HepG2 (cell line): ENCODE data around the gene WDR31. TPM values are rescaled to one million over a fixed set of nuclear protein-coding genes. Genes with fewer than 3 reads are reported as not detected.

Experiments
- ATAC-seq: fragments of 200-7000 bp; cut with Tn5 transposase; 3 replicates; pipeline ENCODE4 v1.9.1; 2020; ENCODE audit warnings: mild to moderate bottlenecking, moderate library complexity
- BruUV-seq: library from RNA; stranded (reverse); fragments of 400-500 nt; replicated peaks from 2 replicates; lab custom pipeline; 2021; lab: Mats Ljungman, UMichigan
- CTCF ChIA-PET: fragments of 300-600 bp; formaldehyde crosslinking; extraction: SDS; loops from one replicate; lab custom pipeline; 2021; ENCODE audit warnings: low total read pairs, inconsistent platforms, low intra/inter-chr PET ratio; lab: Yijun Ruan, JAX
- POLR2A ChIA-PET: fragments of 350-600 bp; sonication (Branson Sonifier 250); formaldehyde crosslinking; loops from one replicate; lab custom pipeline; 2020; ENCODE audit warnings: antibody characterized with exemption, inconsistent platforms; lab: Yijun Ruan, JAX
- DNase-seq: peaks from one replicate; pipeline ENCODE4 v3.0.0-alpha.2; 2015; ENCODE audit warnings: low spot score
- FAIRE-seq: peaks from 3 replicates; lab custom pipeline; 2011; peaks lifted over from hg19 to GRCh38; lab: Jason Lieb, UNC
- H2AFZ ChIP-seq: one replicate; pipeline ENCODE4 v1.6.1; 2011; ENCODE audit warnings: low read length, inconsistent platforms
- H3K27ac ChIP-seq: fragments of 300-600 bp; 3 replicates; pipeline ENCODE4 v1.8.0; 2011; ENCODE audit warnings: mixed run types, mild to moderate bottlenecking, mixed read lengths, low read length, inconsistent platforms; ENCODE audit not compliant: insufficient read depth; ENCODE audit errors: extremely low read length
- H3K27me3 ChIP-seq, 2 experiments: fragments of 200-600 bp in 1 of 2; 2 replicates in 1 of 2; 3 replicates in 1 of 2; pipeline versions ENCODE4 v1.6.0 to v1.8.0; 2011; ENCODE audit warnings: low read length in 2 of 2, mild to moderate bottlenecking in 2 of 2, moderate library complexity in 2 of 2, inconsistent platforms in 1 of 2; ENCODE audit not compliant: insufficient read depth in 2 of 2, control insufficient read depth in 1 of 2
- H3K36me3 ChIP-seq, 2 experiments: fragments of 200-600 bp in 1 of 2; replicated peaks in 1 of 2; 2 replicates in 1 of 2; 3 replicates in 1 of 2; pipeline versions ENCODE4 v1.5.1 to v1.8.0; 2011; ENCODE audit warnings: low read length in 2 of 2, inconsistent platforms in 1 of 2; ENCODE audit not compliant: insufficient read depth in 2 of 2, control insufficient read depth in 1 of 2
- H3K4me1 ChIP-seq: 2 replicates; pipeline ENCODE4 v1.5.1; 2012; ENCODE audit warnings: low read length, inconsistent platforms; ENCODE audit not compliant: insufficient read depth
- H3K4me2 ChIP-seq: 2 replicates; pipeline ENCODE4 v1.6.0; 2011; ENCODE audit warnings: low read depth, low read length, inconsistent platforms
- H3K4me3 ChIP-seq, 3 experiments: fragments of 200-600 bp in 1 of 3; sonication (generic), shearing (Covaris generic) in 1 of 3; replicated peaks in 1 of 3; 2 replicates each; pipeline ENCODE4 v1.5.1; 2011 to 2016; ENCODE audit warnings: low read length in 3 of 3, inconsistent platforms in 2 of 3, low read depth in 2 of 3, mild to moderate bottlenecking in 2 of 3, control low read depth in 1 of 3, mixed read lengths in 1 of 3; ENCODE audit not compliant: insufficient read depth in 1 of 3
- H3K79me2 ChIP-seq: one replicate; pipeline ENCODE4 v1.6.1; 2011; ENCODE audit warnings: low read length, inconsistent platforms; ENCODE audit not compliant: insufficient read depth
- H3K9ac ChIP-seq: 2 replicates; pipeline ENCODE4 v1.6.0; 2011; ENCODE audit warnings: mild to moderate bottlenecking, low read depth, low read length, inconsistent platforms; ENCODE audit not compliant: insufficient read depth
- H3K9me3 ChIP-seq: 2 replicates; pipeline ENCODE4 v1.5.1; 2012; ENCODE audit warnings: mild to moderate bottlenecking, low read length
- H4K20me1 ChIP-seq: 2 replicates; pipeline ENCODE4 v1.6.0; 2011; ENCODE audit warnings: inconsistent platforms, mild to moderate bottlenecking, low read length, moderate library complexity; ENCODE audit not compliant: insufficient read depth
- EZH2 ChIP-seq: conservative IDR thresholded peaks from 2 replicates; pipeline ENCODE4 v1.6.1; 2012; ENCODE audit warnings: mild to moderate bottlenecking, low read depth, low read length, moderate library complexity
- HMGXB3 ChIP-seq: sonication (generic); formaldehyde crosslinking; IDR thresholded peaks from 2 replicates; pipeline ENCODE4 v1.4.0; 2020; ENCODE audit warnings: missing genetic modification reagents, borderline replicate concordance
- ZBTB40 ChIP-seq, 2 experiments: fragments of 450-650 bp in 1 of 2; sonication (generic) in 1 of 2; formaldehyde crosslinking in 1 of 2; IDR thresholded peaks; 2 replicates each; pipeline versions ENCODE4 v1.6.1 to v1.8.0; 2016 to 2022; ENCODE audit warnings: antibody characterized with exemption in 1 of 2, mild to moderate bottlenecking in 1 of 2, missing genetic modification reagents in 1 of 2
- ZMYM3 ChIP-seq: sonication (generic); formaldehyde crosslinking; IDR thresholded peaks from 2 replicates; pipeline ENCODE4 v1.5.1; 2020; ENCODE audit warnings: mild to moderate bottlenecking, missing genetic modification reagents
- WGBS: methylation state at CpG from one replicate; pipeline ENCODE4 v1.1.6; 2017; ENCODE audit warnings: low lambda C conversion rate; 5-methylcytosine and 5-hydroxymethylcytosine counted together
- in situ Hi-C: cut with HindIII; loops from 2 replicates; pipeline ENCODE4 v1.10.0; 2017; ENCODE audit warnings: low pct_unique_long_range_greater_than_20kb; ENCODE audit not compliant: extremely low pct_ligation_motif_present
- intact Hi-C: fragments of 100-400 bp; cut with micrococcal nuclease; formaldehyde crosslinking; loops from one replicate; pipeline ENCODE4 v1.10.0; 2022; ENCODE audit not compliant: unreplicated experiment
- polyA plus RNA-seq, 8 experiments: library from polyadenylated mRNA; depleted of rRNA in 3 of 8; stranded (reverse) in 7 of 8; unstranded in 1 of 8; fragments of >200 nt; fragmentation: Illumina TruSeq in 4 of 8; extraction: Trizol in 4 of 8; gene quantifications; 2 replicates each; pipeline versions ENCODE4 v1.2.1 to v1.2.3, GENCODE V29; 2011 to 2016; ENCODE audit warnings: low read depth in 4 of 8, missing spikeins in 1 of 8, mixed read lengths in 1 of 8; ENCODE audit not compliant: insufficient read depth in 1 of 8
- total RNA-seq, 5 experiments: library from RNA; depleted of rRNA; stranded (reverse); fragments of >200 nt; fragmentation: Illumina TruSeq; extraction: Trizol; gene quantifications; 2 replicates each; pipeline ENCODE4 v1.2.3, GENCODE V29; 2016; ENCODE audit warnings: low read depth in 1 of 5

WDR31 gene
- total and polyA plus RNA-seq, 2 of the 13 experiments (the other 11 are each of a cell fraction or from before 2014, with no cell fraction given), result 0.33 to 1.7 TPM

- BruUV-seq, result no TSS peak
- H3K9me3 ChIP-seq, result no peaks in the 10 kb centered on the region
- no peak overlapping the region for H3K27ac ChIP-seq
- DNase-seq (no peak), ATAC-seq (no peak), FAIRE-seq (no peak)
- TF ChIP-seq HMGXB3 (CRISPR knock-in tag) (no peak), ZBTB40 (IDR thresholded peaks at IDR 0.05) (no peak), ZBTB40 (CRISPR knock-in tag; IDR thresholded peaks at IDR 0.05) (no peak), EZH2 (peak; percentile 24; the same call in 1 of the 2 replicates), ZMYM3 (CRISPR knock-in tag) (peak; percentile 51; the same call in 1 of the 2 replicates)
- intact Hi-C loops (loop anchor here (5.0 kb wide), 1 partner anchor 37 kb away; no protein-coding TSS in a partner anchor), in situ Hi-C loops (no loop called here)
- H3K9ac ChIP-seq, result no peak overlapping the region
- no peaks in the 10 kb centered on the region for H3K36me3 ChIP-seq
- peak overlapping the region; percentile 87 for H3K4me2 ChIP-seq
- peaks cover 46% of the 10 kb centered on the region for H3K4me1 ChIP-seq
- no peak overlapping the region for H2AFZ ChIP-seq
- H3K4me3 ChIP-seq, result peak overlapping the region in 2 of 3 experiments; percentile 19 to 73; a peak in 2 of 6 replicates
- no peaks in the 10 kb centered on the region for H4K20me1 ChIP-seq
- peaks cover 0 to 32% of the 10 kb centered on the region in 2 experiments; a peak in 3 of 5 replicates for H3K27me3 ChIP-seq
- ChIA-PET POLR2A (interaction anchor here (2.7 to 2.9 kb wide), 2 partner anchors 9 to 74 kb away, joined by 9 to 14 read pairs; partner anchors contain the start of genes CDC26, PRPF4 and WDR31), CTCF (no interaction called here)
- H3K79me2 ChIP-seq, result no peaks in the 10 kb centered on the region
- WGBS, result 27% methylated on average over 8 of the region's 13 CpGs
Observed at GRCh38 chr9:113349066-113349444, 9.0 kb upstream of the WDR31 start.
